Tibial nerve (tissue), 4 donors: Measurements from ENCODE around the gene PFDN1.

Source experiments
- EP300 ChIP-seq, 2 donors: sonication (generic); formaldehyde crosslinking; IDR thresholded peaks; one replicate each; pipeline ENCODE4 v1.6.1; 2017; ENCODE audit warnings: antibody characterized with exemption in 2 of 2, mild to moderate bottlenecking in 1 of 2
- POLR2A ChIP-seq, 2 donors: fragments of 450-650 bp; IDR thresholded peaks; one replicate each; pipeline ENCODE4 v1.6.1; 2017; ENCODE audit warnings: antibody characterized with exemption in 2 of 2, mild to moderate bottlenecking in 2 of 2, moderate library complexity in 2 of 2
- TF ChIP-seq, protein P1 (sequence below), 5 experiments: fragments of 200-600 bp in 3 of 5; fragments of 450-650 bp in 2 of 5; sonication (generic) in 3 of 5; IDR thresholded peaks; one replicate each; pipeline ENCODE4 v1.5.1; 2016 to 2019; ENCODE audit warnings: antibody characterized with exemption in 5 of 5, mild to moderate bottlenecking in 3 of 5, moderate library complexity in 2 of 5

DNA sequence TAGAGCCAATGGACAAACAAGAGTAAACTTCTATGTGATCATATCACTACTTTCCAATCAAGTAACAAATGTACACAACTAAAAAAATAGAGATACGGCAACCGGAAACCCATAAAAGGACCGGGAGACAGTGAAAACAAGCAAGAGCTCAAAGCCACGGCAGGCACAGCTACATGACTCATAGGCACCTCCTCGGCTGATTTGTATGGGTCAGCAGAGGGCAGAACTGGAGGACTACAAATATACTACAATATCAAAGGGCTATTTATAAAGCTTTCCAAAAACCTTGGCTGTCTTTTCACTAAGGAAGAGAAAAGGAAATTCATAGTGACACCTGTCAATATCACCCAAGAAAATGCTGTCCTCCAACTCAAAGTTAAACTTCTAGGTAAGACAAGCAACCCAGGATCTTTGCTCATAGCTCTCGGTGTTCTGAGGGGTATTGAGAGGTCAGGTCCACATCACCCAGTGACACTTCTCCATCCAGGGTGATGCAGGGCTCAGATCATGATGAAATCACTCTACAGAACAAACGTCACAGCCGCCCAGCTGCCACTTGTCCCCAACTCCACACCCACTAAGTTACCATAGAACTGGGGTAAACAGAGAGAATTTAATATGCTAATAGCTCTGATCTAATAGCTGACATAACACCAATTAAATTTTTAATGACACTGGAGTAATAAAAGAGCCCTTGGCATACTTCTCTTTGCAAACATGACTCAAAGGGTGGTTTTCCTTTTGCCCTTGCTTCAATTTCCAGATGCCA, 41.3 kb downstream of the PFDN1 start:
- TF ChIP-seq, protein P1, sequence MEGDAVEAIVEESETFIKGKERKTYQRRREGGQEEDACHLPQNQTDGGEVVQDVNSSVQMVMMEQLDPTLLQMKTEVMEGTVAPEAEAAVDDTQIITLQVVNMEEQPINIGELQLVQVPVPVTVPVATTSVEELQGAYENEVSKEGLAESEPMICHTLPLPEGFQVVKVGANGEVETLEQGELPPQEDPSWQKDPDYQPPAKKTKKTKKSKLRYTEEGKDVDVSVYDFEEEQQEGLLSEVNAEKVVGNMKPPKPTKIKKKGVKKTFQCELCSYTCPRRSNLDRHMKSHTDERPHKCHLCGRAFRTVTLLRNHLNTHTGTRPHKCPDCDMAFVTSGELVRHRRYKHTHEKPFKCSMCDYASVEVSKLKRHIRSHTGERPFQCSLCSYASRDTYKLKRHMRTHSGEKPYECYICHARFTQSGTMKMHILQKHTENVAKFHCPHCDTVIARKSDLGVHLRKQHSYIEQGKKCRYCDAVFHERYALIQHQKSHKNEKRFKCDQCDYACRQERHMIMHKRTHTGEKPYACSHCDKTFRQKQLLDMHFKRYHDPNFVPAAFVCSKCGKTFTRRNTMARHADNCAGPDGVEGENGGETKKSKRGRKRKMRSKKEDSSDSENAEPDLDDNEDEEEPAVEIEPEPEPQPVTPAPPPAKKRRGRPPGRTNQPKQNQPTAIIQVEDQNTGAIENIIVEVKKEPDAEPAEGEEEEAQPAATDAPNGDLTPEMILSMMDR (IDR thresholded peaks at IDR 0.05): no peak
- TF ChIP-seq POLR2A (IDR thresholded peaks at IDR 0.05): no peak
- peak in 1 of 2 donors; percentile 70 for TF ChIP-seq EP300 (IDR thresholded peaks at IDR 0.05)
